ENCODE measurements around the gene SRSF2.

GRCh38 chr17:76718516-76718915 lies 18.6 kb downstream of the SRSF2 start:
- no peak for TF ChIP-seq ESRRG (CRISPR knock-in tag; IDR thresholded peaks at IDR 0.05)
- no peak for TF ChIP-seq ZFP3 (CRISPR knock-in tag; IDR thresholded peaks at IDR 0.05)
- no peak for TF ChIP-seq RARB (CRISPR knock-in tag; IDR thresholded peaks at IDR 0.05)
- TF ChIP-seq, protein P1, sequence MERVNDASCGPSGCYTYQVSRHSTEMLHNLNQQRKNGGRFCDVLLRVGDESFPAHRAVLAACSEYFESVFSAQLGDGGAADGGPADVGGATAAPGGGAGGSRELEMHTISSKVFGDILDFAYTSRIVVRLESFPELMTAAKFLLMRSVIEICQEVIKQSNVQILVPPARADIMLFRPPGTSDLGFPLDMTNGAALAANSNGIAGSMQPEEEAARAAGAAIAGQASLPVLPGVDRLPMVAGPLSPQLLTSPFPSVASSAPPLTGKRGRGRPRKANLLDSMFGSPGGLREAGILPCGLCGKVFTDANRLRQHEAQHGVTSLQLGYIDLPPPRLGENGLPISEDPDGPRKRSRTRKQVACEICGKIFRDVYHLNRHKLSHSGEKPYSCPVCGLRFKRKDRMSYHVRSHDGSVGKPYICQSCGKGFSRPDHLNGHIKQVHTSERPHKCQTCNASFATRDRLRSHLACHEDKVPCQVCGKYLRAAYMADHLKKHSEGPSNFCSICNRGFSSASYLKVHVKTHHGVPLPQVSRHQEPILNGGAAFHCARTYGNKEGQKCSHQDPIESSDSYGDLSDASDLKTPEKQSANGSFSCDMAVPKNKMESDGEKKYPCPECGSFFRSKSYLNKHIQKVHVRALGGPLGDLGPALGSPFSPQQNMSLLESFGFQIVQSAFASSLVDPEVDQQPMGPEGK (CRISPR knock-in tag; IDR thresholded peaks at IDR 0.05; ENCODE audit: borderline replicate concordance), result no peak
- TF ChIP-seq ZNF70 (CRISPR knock-in tag; IDR thresholded peaks at IDR 0.05), result no peak
- TF ChIP-seq CSDC2 (CRISPR knock-in tag; IDR thresholded peaks at IDR 0.05), result no peak
- no peak for TF ChIP-seq PPARA (CRISPR knock-in tag; IDR thresholded peaks at IDR 0.05; ENCODE audit: borderline replicate concordance)
- TF ChIP-seq ZC3H10 (CRISPR knock-in tag; IDR thresholded peaks at IDR 0.05), result no peak
- no peak for TF ChIP-seq ARNTL (CRISPR knock-in tag; IDR thresholded peaks at IDR 0.05; ENCODE audit: borderline replicate concordance, low read depth)
- TF ChIP-seq GLIS3 (CRISPR knock-in tag; IDR thresholded peaks at IDR 0.05), result no peak
- TF ChIP-seq BACH2 (CRISPR knock-in tag; IDR thresholded peaks at IDR 0.05; ENCODE audit: borderline replicate concordance), result no peak
- TF ChIP-seq TOX (CRISPR knock-in tag; IDR thresholded peaks at IDR 0.05; ENCODE audit: borderline replicate concordance), result no peak
